Activated T-cell treated with anti-CD3 and anti-CD28 coated beads for 4 hours (primary cell): ENCODE data around the gene UBXN1.
"Not testable (repeated sequence)": the region's sequence is repeated elsewhere in the genome, so short reads cannot be mapped to it uniquely, and the experiment has no call there.

Experiments
- DNase-seq: peaks from one replicate; pipeline ENCODE4 v3.0.0-alpha.2; 2020

UBXN1 gene

DNA sequence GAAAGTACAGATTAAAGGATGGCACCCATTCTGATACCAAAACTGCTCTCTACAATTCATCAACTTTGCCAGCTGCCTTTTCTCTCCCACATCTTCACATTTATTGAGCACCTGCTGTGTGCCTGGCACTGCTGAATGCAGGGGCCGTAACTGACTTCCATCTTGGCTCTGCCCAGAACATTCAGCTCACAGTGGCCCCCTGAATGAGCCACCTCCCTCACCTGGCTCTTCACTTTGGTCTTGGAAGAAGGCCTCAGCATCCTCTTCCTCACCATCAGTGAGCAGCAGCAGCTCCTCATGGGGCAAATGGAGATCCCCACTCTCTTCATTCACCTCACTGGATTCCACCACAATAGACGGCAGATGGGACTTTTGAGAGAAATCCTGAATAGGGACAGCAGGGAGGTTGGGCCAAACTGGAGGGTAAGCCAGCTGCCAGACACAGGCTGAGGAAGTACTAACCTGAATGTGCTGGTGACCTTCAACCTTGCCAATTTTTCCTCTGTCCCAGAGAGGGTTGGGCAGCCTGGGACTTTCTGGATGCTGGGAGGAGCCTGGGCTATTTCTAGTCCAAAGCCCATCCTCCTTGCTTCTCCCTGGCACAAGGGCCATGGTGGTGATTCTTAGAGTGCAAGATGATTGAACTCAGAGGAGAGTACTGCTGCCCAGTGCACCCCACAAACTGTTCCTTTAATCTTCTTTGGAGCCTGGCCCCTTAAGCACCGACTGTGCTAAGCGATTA is 9.3 kb downstream of the UBXN1 start:
- no peak for DNase-seq

- DNase-seq, result no peak
Measured at GRCh38 chr11:62667460-62667859, 11.4 kb downstream of the UBXN1 start.

- no peak for DNase-seq
Measured at GRCh38 chr11:62666259-62666926, 12.5 kb downstream of the UBXN1 start.

DNA sequence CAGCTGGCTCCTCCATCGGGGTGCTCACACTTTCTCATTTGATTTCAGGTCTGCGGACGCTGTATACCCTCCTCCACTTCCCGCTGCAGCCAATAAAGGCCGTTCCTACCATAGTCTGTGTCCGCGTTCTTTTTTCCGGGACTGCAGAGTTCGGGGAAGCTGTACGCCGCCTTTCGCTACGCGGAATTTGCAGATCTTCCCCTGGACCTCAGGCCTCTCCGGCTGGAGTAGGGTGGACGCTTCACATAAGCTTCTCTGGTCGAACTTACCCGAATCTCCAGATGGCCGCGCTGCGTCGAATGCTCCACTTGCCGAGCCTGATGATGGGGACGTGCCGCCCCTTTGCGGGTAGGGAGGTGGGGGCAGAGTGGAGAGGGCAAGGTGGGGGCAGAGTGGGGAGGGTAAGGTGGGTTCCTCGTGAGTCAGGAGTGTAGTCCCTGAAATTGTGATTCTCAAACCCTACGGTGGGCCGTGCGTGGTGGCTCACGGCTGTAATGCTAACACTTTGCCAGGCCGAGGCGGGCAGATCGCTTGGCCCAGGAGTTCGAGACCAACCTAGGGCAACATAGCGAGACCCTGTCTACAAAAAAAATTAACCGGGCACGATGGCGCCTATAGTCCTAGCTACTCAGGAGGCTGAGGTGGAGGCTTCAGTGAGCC is 13.1 kb downstream of the UBXN1 start:
- peak; percentile 61 for DNase-seq

DNA sequence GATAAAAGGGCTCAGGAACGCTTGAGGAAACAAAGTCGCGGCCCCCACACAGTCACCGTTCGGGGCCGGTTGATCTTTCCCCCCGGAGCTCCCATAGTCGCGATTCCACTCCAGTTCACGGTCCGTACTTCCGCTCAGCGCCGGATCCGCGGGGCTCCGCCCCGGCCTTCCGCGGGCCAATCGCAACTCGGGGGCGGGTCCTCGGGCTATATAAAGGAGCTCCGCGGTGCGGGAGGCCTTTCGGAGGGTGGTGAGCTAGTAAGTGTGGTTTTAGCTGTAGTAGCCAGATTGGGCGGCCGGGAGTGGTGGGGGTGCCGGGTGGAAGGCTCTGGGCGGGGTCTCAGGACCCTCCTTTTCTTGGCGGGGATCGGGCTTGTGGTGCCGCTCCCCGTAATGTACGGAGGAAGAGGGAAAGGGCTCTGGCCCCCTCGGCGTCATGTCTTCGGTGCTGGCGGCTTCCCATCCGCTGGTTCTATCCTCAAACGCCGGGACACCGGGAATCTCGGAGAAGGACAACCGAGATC is 13.7 kb downstream of the UBXN1 start, which contains the start of the genes C11orf98 and CSKMT:
TSS of gene C11orf98 (minus strand) at position 136 of the 524 bp plus-strand sequence. CDS start at position 95, 41 bp downstream.
TSS of gene CSKMT (plus strand) at position 238 of the 524 bp plus-strand sequence. CDS start 568 bp downstream, outside the sequence.
- DNase-seq, result peak; percentile 96

- DNase-seq, result no peak
Measured at GRCh38 chr11:62664405-62665074, 14.3 kb downstream of the UBXN1 start.

- DNase-seq, result no peak
Measured at GRCh38 chr11:62656796-62657429, 22.0 kb downstream of the UBXN1 start.

GRCh38 chr11:62654297-62654696 is 24.6 kb downstream of the UBXN1 start:
- DNase-seq, result no peak

DNA sequence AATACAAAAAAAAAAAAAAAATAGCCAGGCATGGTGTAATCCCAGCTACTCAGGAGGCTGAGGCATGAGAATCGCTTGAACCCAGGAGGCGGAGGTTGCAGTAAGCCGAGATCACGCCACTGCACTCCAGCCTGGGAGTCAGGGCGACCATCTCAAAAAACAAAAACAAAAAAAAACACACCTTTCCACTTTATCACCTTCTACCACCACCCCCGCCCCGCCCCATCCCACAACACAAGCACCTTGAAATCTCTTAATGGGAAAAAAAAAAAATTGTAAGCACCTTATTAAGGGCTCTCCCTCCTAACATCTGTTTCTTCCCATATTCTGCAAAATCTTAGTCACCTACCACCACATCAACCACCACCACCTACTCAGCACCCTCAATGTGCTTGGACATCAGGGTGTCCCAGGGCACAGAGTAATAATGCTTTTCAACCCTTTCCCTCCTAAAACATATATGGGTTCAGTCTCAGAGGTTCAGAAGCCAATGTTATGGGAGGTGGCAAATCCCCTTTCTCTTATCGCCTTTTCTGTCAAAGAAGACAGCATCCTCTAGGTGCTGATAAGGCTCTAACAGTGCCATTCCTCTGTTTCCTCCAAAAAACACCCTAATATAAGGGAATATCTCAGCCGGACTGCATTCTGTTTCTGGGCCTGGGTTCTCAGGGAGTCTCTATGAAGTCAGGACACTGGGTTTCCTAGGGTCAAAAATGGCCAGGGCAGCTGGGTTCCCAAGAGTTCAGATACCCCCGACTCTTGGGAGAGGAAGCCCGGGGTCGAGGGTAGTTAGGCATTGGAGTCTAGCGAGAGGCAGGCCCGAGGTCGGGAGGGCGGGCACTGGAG is 26.5 kb downstream of the UBXN1 start:
- no peak for DNase-seq

DNA sequence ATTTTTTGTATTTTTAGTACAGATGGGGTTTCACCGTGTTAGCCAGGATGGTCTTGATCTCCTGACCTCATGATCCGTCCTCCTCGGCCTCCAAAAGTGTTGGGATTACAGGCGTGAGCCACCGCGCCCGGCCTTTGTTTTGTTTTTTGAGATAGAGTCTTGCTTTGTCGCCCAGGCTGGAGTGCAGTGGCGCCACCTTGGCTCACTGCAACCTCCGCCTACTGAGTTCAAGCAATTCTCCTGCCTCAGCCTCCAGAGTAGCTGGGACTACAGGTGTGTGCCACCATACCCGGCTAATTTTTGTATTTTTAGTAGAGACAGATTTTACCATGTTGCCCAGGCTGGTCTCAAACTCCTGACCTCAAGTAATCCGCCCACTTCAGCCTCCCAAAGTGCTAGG is 28.6 kb downstream of the UBXN1 start:
- DNase-seq, result not testable (repeated sequence)

- no peak for DNase-seq
Measured at GRCh38 chr11:62649486-62649885, 29.4 kb downstream of the UBXN1 start.

DNA sequence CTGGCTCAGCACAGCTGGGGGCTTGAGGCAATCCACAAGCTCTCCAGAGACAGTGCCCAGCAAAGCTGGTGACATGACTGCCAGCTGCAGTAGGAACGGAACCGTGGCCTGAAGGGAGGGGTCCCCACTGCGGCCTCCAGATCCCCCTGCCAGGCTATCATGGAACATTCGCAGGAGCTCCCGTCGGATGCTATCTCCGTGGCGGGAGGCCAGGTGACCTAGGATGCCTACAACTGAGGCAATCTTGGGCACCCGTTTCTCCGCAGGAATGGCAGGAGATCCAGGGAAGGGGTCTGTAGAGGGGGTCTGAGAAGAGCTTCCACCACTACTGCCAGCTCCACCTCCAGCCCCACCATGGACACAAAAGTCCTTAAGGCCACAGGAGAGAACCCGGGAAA is 29.9 kb downstream of the UBXN1 start:
- no peak for DNase-seq

- DNase-seq, result no peak
Measured at GRCh38 chr11:62648185-62648966, 30.5 kb downstream of the UBXN1 start.

DNA sequence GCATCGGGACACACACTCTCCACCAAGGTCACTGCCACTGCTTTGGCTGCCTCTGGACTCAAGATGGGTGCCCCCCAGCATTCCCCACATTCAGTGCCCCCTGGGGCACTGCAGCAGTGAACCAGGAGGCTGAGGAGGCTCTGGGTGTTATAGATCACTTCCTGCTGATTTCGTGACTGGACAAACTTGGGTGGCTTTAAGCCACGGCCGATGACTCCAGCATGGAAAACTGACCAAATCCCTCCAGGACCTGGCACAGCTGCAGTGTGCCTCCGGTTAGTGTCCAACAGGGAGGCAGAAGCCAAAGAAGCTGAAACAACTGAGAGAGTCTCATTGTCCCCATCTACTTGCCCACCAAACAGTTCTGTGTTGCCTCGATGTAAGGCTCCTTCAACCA is 31.3 kb downstream of the UBXN1 start:
- no peak for DNase-seq

GRCh38 chr11:62646825-62647608 is 31.9 kb downstream of the UBXN1 start:
- no peak for DNase-seq

- DNase-seq, result peak; percentile 99
Measured at GRCh38 chr11:62645946-62646824, 32.7 kb downstream of the UBXN1 start, which contains the start of gene GANAB. Gene GANAB, minus strand, starts transcription at chr11:62646613. Its CDS starts 14 bp downstream, at chr11:62646599.

- no peak for DNase-seq
Measured at GRCh38 chr11:62645671-62645945, 33.3 kb downstream of the UBXN1 start.

- no peak for DNase-seq
Measured at GRCh38 chr11:62644220-62644619, 34.7 kb downstream of the UBXN1 start.

- DNase-seq, result no peak
Measured at GRCh38 chr11:62632492-62632891, 46.4 kb downstream of the UBXN1 start.
